Myocyte (in vitro differentiated cells): ENCODE data around the gene SDR9C7. TPM values are rescaled to one million over a fixed set of nuclear protein-coding genes. Genes with fewer than 3 reads are reported as not detected.
"Not testable (repeated sequence)": the region's sequence is repeated elsewhere in the genome, so short reads cannot be mapped to it uniquely, and the experiment has no call there.

Experiments
- DNase-seq: peaks from one replicate; pipeline ENCODE4 v3.0.0-alpha.2; 2012; ENCODE audit warnings: low read depth
- total RNA-seq: library from RNA; depleted of rRNA; stranded (reverse); fragments of >200 nt; gene quantifications from 2 replicates; pipeline ENCODE4 v1.2.3, GENCODE V29; 2014

SDR9C7 gene
- total RNA-seq, 1 donor from 2014 or later = not detected

GRCh38 chr12:56918139-56918538 is 16.1 kb downstream of the SDR9C7 start:
- DNase-seq = not testable (repeated sequence)

- no peak for DNase-seq
Observed at GRCh38 chr12:56916996-56917333, 17.2 kb downstream of the SDR9C7 start.

- no peak for DNase-seq
Observed at GRCh38 chr12:56916296-56916995, 17.8 kb downstream of the SDR9C7 start.

- no peak for DNase-seq
Observed at GRCh38 chr12:56914724-56915123, 19.5 kb downstream of the SDR9C7 start.

- DNase-seq = no peak
Observed at GRCh38 chr12:56914256-56914655, 20.0 kb downstream of the SDR9C7 start.

- DNase-seq = not testable (repeated sequence)
Observed at GRCh38 chr12:56909403-56909802, 24.8 kb downstream of the SDR9C7 start.

- no peak for DNase-seq
Observed at GRCh38 chr12:56908136-56908535, 26.1 kb downstream of the SDR9C7 start.

GRCh38 chr12:56905852-56906251 is 28.4 kb downstream of the SDR9C7 start:
- no peak for DNase-seq

GRCh38 chr12:56903374-56903773 is 30.8 kb downstream of the SDR9C7 start:
- no peak for DNase-seq

- DNase-seq = not testable (repeated sequence)
Observed at GRCh38 chr12:56901313-56901712, 32.9 kb downstream of the SDR9C7 start.

GRCh38 chr12:56900583-56900982 is 33.6 kb downstream of the SDR9C7 start:
- DNase-seq = no peak

- DNase-seq = no peak
Observed at GRCh38 chr12:56898938-56899337, 35.3 kb downstream of the SDR9C7 start.

GRCh38 chr12:56897844-56898361 is 36.3 kb downstream of the SDR9C7 start:
- no peak for DNase-seq

- no peak for DNase-seq
Observed at GRCh38 chr12:56896082-56896481, 38.1 kb downstream of the SDR9C7 start.

GRCh38 chr12:56894698-56895368 is 39.4 kb downstream of the SDR9C7 start:
- DNase-seq = no peak

GRCh38 chr12:56891885-56892284 is 42.3 kb downstream of the SDR9C7 start:
- not testable (repeated sequence) for DNase-seq

- no peak for DNase-seq
Observed at GRCh38 chr12:56886319-56886718, 47.9 kb downstream of the SDR9C7 start.

- DNase-seq = no peak
Observed at GRCh38 chr12:56885316-56885715, 48.9 kb downstream of the SDR9C7 start.

- DNase-seq = no peak
Observed at GRCh38 chr12:56884421-56884820, 49.8 kb downstream of the SDR9C7 start.

- not testable (repeated sequence) for DNase-seq
Observed at GRCh38 chr12:56882407-56882806, 51.8 kb downstream of the SDR9C7 start.

GRCh38 chr12:56880125-56880992 is 53.8 kb downstream of the SDR9C7 start:
- DNase-seq = peak; percentile 11
